Activated T-helper 1 cell treated with Interleukin-2 at 50 U/mL for 16 hours (primary cell): ENCODE data around the gene CHAF1A.

ENCODE experiments used
- DNase-seq: peaks from one replicate; pipeline ENCODE4 v3.0.0-alpha.2; 2020; ENCODE audit warnings: low read depth

Gene CHAF1A, protein sequence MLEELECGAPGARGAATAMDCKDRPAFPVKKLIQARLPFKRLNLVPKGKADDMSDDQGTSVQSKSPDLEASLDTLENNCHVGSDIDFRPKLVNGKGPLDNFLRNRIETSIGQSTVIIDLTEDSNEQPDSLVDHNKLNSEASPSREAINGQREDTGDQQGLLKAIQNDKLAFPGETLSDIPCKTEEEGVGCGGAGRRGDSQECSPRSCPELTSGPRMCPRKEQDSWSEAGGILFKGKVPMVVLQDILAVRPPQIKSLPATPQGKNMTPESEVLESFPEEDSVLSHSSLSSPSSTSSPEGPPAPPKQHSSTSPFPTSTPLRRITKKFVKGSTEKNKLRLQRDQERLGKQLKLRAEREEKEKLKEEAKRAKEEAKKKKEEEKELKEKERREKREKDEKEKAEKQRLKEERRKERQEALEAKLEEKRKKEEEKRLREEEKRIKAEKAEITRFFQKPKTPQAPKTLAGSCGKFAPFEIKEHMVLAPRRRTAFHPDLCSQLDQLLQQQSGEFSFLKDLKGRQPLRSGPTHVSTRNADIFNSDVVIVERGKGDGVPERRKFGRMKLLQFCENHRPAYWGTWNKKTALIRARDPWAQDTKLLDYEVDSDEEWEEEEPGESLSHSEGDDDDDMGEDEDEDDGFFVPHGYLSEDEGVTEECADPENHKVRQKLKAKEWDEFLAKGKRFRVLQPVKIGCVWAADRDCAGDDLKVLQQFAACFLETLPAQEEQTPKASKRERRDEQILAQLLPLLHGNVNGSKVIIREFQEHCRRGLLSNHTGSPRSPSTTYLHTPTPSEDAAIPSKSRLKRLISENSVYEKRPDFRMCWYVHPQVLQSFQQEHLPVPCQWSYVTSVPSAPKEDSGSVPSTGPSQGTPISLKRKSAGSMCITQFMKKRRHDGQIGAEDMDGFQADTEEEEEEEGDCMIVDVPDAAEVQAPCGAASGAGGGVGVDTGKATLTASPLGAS

DNA sequence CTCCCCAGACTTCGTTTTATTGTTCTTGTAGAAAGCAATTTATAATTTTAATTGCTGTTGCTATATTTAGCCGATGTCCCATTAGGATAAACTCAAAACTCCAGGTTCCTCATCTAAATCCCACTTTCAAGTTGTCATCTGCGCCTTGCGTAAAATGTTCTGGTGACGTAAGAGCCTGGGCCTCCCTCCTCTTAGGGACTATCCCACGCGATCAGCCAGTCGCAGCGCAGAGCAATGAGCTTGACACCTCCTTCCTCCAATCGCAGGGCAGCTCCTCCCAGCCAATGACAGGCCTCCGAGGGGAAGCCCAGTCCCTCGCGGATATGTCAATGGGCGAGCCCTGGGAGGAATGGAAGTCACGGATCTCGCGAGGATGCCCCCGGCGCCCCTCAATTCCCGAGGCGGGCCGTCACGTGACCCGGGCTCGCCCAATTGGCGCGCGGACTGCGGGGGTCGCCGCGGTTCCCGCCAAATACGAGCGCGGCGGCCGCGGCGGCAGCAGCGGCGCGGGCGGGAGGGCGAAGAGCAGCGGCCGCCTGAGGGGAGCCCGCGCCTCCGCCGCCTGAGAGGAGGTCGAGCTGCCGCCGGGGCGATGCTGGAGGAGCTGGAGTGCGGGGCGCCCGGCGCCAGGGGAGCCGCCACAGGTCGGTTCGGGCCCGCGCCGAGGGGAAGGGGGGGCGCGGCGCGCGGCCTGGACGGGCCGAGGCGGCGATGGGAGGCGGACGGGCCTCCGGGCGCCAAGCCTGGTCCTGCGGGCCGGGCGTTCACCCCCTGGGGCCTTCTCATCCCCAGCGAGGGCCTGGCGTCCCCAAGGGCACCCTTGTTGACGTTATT lies at the start of gene CHAF1A:
Gene CHAF1A (plus strand): TSS at position 470 of the 834 bp plus-strand sequence. CDS start 123 bp downstream, at position 593.
- peak; percentile 98 for DNase-seq

DNA sequence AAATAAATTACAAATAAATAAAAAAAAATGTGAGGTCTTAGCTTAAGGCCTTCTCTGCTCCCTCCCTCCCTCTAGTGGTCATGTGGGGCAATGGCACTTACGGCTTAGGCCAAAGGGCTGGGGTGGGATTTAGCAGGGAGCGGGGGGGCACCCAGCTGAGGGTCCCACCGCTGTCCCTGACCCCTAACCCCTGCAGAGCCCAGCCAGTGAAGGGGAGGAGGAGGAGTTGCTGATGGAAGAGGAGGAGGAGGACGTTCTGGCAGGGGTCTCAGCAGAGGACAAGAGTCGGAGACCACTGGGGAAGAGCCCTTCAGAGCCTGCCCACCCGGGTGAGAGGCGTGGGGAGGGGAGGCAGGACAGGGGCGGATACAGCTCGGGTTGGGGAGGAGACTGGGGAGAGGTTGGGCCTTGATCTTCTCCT lies 49.7 kb upstream of the CHAF1A start:
- no peak for DNase-seq

DNA sequence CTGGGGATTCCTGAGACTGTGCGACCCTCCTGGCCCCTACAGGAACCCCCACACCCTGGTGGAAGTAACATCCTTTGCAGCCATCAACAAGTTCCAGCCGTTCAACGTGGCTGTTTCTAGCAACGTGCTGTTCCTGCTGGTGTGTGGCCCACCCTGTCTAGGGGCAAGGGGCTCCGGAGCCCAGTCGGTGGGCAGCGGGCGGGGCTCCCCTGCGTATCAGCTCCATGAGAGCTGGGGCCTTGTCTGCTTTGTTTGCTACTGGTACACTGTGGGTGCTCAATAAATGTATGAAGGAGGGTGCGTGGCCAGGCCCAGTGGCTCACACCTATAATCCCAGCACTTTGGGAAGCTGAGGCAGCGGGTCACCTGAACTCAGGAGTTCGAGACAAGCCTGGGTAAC lies 48.2 kb upstream of the CHAF1A start:
- no peak for DNase-seq

DNA sequence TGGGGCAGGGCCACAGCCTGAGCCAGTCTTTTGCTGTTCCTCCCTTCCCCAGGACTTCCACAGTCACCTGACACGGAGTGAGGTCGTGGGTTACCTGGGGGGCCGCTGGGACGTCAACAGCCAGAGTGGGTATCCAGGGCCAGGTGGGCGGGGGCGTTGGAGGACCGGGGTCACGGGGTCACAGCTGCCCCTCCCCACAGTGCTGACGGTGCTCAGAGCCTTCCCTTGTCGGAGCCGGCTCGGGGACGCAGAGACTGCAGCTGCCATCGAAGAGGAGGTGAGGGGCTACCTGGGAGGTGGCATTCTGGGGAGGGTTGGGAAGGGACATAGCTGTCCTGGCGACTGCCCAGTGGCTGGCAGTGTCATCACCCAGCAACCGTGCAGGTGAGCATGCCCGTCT lies 47.5 kb upstream of the CHAF1A start:
- DNase-seq: no peak

DNA sequence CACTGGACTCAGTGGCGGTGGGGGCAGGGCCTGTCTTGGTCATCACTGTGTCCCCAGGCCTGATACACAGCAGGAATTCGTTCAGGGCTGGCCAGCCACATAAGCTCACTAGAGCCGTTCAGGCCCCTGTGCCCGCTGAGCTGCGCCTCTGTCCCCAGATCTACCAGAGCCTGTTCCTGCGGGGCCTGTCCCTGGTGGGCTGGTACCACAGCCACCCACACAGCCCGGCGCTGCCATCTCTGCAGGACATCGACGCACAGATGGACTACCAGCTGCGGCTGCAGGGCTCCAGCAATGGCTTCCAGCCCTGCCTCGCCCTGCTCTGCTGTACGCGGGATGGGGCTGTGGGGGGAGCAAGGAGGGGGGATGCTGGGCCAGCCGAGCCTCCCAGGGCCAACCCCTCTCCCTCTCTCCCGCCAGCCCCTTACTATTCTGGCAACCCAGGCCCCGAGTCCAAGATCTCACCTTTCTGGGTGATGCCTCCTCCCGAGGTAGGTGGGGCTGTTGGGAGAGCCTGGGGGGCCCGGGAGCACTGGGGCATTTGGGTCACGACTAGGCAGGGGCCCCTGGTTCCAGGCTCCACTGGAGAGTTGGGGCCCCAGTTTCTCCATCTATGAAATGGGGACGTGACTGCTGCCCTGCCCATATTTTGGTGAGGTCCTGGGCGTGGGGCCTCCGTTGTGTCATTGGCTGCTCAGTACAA lies 45.2 kb upstream of the CHAF1A start:
- no peak for DNase-seq

DNA sequence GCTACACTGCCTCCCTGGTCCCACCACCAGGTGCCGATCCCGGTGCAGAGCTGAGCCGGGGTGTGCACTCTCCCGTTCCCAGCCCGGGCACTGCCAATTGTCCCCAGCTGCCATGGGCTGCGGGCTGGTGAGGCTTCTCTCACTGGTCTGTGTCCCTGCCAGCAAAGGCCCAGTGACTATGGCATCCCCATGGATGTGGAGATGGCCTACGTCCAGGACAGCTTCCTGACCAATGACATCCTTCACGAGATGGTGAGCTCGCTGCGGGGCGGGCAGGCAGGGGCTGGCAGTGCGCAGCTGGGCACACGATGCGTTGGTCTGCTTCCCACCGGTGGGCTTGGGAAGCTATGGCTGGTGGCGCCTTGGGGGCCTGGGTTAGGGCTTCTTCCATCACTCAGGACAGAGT lies 44.5 kb upstream of the CHAF1A start:
- no peak for DNase-seq

DNA sequence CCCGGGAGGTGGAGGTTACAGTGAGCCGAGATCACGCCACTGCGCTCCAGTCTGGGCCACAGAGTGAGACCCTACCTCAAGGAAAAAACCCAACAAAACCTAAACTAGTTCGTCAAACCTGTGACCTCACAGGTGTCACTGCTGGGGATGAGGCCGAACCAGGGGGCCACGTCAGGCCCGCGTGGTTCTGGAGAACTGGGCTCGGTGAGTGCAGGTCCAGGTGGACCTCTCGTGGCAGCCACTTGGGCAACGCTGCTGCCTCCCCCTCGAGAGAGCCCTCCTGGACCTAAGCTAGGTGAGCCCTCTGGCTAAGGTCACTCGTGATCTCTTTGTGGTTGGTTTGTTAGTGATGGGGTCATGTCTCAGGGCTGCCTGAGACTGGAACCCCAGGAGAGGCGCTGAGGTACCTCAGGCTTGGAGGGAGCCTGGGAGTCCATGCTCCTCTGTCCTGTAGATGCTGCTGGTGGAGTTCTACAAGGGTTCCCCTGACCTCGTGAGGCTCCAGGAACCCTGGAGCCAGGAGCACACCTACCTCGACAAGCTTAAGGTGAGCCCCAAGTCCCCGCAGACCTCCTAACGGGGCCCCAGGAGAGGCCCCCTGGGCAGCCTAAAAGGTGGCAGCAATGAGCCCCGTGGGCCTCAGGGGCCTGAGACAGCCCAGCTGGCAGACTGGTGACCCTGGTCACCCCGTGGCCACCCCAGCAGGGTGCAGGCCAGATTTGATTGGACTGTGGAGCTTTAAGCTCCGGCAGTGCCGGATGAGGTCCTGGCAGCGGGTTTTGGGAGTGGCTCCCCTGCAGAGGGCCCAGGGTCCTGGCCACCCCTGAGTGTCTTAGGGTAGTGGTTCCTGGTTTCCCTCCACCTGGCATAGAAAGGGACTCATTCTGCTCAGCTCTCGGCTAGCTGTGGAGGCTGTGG lies 43.5 kb upstream of the CHAF1A start:
- DNase-seq: no peak

DNA sequence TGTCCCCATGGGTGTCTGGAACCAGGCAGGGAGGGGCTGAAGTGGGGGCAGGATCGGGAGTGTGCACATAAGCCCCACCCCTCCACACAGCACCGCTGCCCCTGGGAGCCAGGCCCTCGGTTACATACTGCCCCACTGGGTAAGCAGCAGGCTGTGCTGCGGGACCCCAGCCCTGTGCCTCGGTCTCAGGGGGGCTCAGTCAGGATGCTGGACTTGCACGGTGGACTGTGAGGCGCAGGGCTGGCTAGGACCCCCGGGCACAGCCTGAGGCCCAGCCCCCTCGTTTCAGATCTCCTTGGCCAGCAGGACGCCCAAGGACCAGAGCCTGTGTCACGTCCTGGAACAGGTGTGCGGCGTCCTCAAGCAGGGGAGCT lies 42.8 kb upstream of the CHAF1A start:
- DNase-seq: no peak

DNA sequence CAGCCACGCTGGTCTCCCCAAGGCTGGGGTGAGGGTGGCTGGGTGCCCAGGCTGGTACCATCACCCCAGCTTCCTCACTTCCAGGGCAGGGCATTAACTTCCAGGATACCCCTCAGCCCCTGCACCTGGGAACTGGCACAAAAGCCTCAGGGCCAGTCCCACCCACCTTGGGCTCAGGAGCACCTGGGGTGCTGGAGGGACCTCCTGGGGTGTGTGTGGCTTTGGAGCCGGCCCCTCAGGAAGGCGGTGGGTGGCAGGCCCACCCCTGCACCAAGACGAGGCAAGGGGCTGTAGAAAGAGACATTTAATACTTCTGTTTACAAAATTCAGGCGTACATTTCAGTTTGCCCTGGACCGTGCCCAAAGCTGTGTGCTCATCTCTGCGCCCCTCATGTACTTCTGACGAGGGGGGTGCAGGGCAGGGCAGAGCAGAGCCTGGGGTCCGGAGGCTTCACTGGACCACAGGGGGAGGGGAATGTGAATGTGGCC lies 42.3 kb upstream of the CHAF1A start:
- no peak for DNase-seq

DNA sequence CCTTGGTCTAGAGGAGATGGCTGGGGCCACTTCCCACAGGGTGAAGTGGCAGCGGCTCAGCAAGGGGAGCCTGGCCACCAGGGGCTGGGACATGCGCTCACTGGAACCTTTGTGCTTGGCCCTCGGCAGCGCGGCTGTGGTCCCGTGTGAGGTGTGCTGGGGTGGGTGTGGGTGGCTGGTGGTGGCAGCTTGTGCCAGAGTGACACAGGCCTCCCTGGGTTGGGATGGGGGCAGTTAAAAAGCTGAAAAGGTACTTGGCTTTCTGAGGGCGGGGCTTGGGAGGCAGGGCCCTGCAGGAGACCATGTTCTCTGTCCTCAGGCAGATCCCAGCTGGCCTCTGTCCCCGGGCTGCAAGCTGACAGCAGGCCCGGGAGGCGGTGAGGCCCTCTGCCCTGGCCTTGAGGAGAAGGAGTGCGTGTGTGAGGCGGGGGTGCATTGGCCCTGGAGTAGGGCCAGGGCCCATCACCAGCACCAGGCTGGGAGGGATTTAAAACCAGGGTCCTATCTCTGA lies 41.7 kb upstream of the CHAF1A start:
- DNase-seq: no peak

DNA sequence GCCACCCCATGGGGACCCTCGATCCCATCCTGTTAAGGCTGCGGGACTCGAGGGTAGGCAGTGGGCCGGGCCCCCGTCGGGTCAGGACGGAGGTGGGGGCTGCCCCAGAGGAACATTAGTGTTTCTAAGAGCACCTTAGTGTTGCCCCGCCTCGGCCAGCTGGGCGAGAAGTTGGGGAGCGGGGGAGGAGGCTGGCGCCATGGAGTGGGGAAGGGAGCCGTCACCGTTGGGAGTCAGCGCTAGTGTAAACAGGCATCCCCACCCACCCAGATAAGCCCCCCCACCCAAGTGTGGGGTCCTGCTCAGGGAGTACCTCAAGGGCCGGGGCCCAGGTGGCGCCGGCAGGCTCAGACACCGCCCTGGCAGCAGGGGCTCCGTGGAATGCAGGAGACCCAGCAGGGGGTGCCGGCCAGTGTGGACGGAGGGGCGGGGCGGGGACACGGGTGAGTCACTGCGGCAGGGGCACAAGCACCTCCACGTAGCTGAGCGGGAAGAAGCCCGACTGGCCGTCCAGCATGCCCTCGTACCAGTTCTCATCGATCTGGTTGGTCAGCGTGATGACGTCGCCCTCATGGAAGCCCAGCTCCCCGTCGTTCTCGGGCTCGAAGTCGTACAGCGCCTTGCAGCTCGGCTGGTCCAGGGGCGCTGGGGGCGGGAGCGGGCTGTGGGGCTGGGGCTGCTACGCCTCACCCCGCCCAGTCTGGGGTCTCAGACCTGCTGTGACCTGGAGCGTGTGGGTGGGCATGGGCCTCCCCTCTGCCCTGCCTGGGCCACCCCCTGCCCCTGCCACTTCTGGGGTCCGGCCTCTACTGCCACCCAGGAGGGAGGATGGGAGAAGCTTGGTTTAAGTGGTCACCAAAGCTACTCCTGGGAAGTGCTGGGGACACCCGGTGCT lies 41.0 kb upstream of the CHAF1A start:
- DNase-seq: no peak

DNA sequence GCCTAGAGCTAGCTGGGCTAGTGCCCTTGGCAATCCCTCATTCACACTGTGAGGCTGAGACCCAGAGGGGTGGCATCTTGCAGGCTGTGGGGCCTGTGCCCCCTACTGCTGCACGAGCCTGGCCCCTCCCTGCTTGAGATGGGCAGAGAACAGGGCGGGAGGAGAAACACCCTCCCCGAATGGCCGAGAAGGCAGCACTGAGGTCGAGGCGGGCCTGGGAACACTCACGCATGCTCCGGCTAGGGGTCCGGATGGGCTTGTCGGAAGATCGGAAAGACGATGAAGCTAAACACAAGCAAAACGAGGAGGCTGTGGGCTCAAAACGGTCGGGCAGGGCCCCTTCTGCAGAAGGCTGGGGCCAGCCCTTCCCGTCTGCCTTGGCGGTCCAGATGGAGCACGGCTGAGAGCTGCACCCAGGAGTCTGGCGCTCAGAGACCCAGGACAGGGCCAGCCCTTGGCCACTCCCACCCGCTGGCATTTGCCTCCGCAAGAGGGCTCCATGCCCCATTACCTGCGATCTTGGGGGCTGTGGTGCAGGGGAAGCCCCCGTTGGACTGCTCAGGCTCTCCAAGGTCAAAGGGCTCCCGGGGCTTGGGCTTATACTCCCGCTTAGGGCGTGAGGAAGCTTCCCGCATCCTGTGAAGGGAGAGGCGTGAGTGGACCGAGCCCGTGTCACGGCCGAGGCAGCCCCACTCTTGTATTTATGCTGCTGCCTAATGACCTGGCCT lies 40.2 kb upstream of the CHAF1A start:
- no peak for DNase-seq

DNA sequence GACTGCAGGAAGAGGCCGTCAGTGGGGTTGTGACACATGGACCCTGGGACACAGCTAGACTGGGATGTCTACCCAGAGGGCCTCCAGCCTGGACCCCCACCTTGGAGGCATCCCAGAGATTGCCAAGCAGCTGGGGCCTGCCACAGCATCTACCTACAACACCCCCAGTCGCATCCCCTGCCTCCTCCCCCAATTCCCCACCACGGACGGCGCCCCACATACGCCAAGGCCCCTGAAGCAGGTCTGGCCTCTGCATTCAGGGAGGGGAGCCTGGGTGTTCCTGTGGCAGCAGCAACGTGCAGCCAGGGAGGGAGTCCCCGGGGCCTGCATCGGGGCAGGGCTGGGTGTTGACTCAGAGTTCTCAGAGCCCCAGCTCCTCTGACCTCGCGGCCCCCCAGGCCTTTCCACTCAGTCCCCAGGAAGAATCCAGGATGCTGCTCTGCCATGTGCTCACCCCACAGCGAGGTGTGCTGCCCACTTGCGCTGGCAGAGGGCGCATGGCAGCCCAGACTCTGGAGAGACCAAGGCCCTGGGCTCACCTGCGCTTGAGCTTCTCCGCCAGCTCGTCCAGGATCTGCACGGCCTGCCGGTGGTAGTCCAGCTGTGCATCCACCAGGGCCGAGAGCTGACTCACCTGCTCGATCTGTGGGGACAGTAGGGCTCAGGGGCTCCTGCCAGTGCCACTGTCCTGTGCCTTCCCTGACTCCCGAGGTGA lies 39.5 kb upstream of the CHAF1A start:
- DNase-seq: no peak

DNA sequence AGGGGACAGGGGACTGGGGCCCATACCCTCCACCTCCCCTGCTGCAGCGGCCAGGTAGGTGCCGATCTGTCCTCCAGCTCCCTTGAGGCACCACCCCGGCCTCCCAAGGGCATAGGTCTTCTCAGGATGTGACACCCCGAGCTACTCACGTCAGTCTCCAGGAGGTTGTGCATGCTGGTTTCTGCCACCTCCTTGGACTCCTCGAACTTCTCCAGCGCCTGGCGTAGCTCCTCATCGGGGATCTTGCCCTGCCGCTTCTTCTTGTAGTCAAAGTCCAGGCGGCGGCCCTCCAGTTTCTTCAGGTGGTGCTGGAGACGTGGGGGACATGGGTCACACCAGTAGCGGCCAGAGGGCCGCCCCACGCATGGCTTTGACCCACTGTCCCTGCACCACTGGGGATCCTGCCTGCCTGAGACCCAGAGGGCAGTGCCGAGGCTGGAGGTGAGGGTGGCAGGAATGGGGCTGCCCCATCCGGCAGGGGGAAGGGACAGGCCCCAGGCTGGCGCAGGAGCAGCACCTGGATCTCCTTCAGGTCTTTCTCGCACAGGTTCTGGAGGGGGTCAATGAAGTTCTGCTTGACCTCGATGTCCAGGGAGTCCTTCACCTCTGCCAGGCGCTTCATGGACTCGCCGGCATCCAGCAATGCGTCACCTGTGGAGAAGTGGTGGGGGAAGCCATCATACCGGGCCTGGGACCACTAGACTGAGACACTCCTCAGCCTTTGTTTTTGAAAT lies 38.7 kb upstream of the CHAF1A start:
- no peak for DNase-seq

DNA sequence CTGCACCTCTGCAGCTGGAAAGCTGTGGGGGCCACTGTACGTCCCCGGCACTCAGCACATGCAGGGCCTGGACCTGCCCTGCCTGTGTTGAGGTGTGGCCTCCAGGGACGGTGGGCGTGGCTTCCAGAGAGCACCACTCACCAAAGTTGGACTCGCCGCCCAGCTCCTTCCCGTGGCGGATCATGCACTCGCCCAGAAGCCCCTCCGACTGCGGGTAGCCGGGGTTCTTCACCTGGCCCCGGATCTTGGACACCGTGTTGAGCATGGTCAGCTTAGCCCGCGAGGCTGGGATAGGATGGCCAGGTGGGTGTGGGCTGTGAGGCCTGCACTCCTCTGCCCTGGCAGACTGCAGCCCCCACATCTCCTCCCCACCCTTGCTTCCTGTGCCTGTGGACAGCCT lies 37.1 kb upstream of the CHAF1A start:
- no peak for DNase-seq

DNA sequence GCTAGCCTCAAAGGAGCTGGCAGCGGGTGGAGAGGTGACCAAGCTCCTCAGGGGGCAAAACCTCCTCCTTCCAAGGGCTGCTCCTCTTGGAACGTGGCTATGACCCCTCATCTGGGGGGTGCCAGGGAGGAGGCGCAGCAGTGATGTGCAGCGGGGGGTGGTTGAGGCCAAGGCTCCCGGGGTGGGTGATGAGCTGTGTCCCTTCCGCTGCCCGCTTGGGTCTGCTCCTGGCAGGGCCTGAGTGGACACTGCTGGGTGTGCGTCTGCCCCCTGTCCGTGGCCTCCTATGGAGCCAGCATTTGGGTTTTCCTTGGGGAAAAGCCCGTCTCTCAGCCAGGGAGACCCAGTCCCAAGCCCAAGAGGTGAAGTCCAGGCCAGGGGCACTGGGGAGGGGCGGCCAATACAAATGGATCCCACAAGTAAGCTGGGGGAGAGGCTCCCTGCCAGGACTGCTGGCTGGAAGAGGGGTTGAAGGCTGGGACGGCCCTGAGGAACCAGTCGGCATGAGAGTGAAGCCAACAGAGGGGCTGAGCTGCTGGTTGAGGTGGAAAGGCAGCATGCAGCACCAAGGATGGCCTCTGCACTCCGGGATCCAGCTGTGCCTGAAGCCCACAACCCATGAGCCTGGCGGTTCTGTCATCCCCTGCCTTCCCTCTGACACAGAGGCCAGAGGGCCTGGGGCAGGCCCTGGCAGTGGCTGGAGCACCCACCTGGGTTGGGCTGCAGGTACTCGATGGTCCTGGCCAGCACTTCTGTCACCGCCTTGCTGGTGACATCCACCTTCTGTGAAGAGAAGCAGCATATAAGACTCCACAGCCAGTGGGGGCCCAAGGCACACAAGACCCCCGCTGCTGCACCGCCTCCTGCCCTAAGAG lies 36.4 kb upstream of the CHAF1A start:
- DNase-seq: no peak
